IPS-20b (cell line): ENCODE data around the gene NUDT16.

Source experiments
- H3K27ac ChIP-seq: one replicate; pipeline ENCODE4 v1.5.1; 2013; ENCODE audit warnings: low read length
- H3K27me3 ChIP-seq: 2 replicates; pipeline ENCODE4 v1.6.1; 2013; ENCODE audit warnings: mild to moderate bottlenecking, low read length, inconsistent platforms; ENCODE audit not compliant: insufficient read depth
- H3K36me3 ChIP-seq: 2 replicates; pipeline ENCODE4 v1.6.1; 2013; ENCODE audit warnings: low read depth, mild to moderate bottlenecking, inconsistent platforms, low read length, moderate library complexity; ENCODE audit not compliant: insufficient read depth
- H3K4me1 ChIP-seq: 2 replicates; pipeline ENCODE4 v1.6.1; 2013; ENCODE audit warnings: mild to moderate bottlenecking, control low read depth, inconsistent platforms, low read length, moderate library complexity; ENCODE audit not compliant: insufficient read depth
- H3K4me3 ChIP-seq: 2 replicates; pipeline ENCODE4 v1.5.1; 2013; ENCODE audit warnings: mild to moderate bottlenecking, low read length, inconsistent platforms
- H3K9ac ChIP-seq: 2 replicates; pipeline ENCODE4 v1.6.1; 2013; ENCODE audit warnings: low read depth, mild to moderate bottlenecking, inconsistent platforms, low read length, moderate library complexity
- H3K9me3 ChIP-seq: 2 replicates; pipeline ENCODE4 v1.6.1; 2013; ENCODE audit warnings: mild to moderate bottlenecking, low read depth, low read length, inconsistent platforms; ENCODE audit not compliant: insufficient read depth

NUDT16 gene

GRCh38 chr3:131417751-131418150 lies 36.2 kb downstream of the NUDT16 start:
- Histone ChIP-seq H3K9ac (no peak overlapping the region), H3K27me3 (no peaks in the 10 kb centered on the region), H3K36me3 (no peaks in the 10 kb centered on the region), H3K27ac (no peak overlapping the region), H3K9me3 (peaks cover 6% of the 10 kb centered on the region; the same call in 1 of the 2 replicates), H3K4me1 (no peaks in the 10 kb centered on the region), H3K4me3 (no peak overlapping the region)

- Histone ChIP-seq H3K27me3 (no peaks in the 10 kb centered on the region), H3K36me3 (no peaks in the 10 kb centered on the region), H3K9ac (no peak overlapping the region), H3K9me3 (peaks cover 2% of the 10 kb centered on the region; the same call in 1 of the 2 replicates), H3K27ac (no peak overlapping the region), H3K4me1 (no peaks in the 10 kb centered on the region), H3K4me3 (no peak overlapping the region)
Observed at GRCh38 chr3:131421301-131421700, 39.7 kb downstream of the NUDT16 start.

- no peak overlapping the region for H3K4me3 ChIP-seq
- H3K9ac ChIP-seq, result no peak overlapping the region
- no peak overlapping the region for H3K27ac ChIP-seq
- H3K9me3 ChIP-seq, result no peaks in the 10 kb centered on the region
- no peaks in the 10 kb centered on the region for H3K27me3 ChIP-seq
- H3K36me3 ChIP-seq, result no peaks in the 10 kb centered on the region
- H3K4me1 ChIP-seq, result no peaks in the 10 kb centered on the region
Observed at GRCh38 chr3:131421957-131422498, 40.5 kb downstream of the NUDT16 start.

- Histone ChIP-seq H3K27me3 (no peaks in the 10 kb centered on the region), H3K9ac (no peak overlapping the region), H3K36me3 (no peaks in the 10 kb centered on the region), H3K9me3 (no peaks in the 10 kb centered on the region), H3K4me1 (no peaks in the 10 kb centered on the region), H3K4me3 (no peak overlapping the region), H3K27ac (no peak overlapping the region)
Observed at GRCh38 chr3:131427226-131427625, 45.7 kb downstream of the NUDT16 start.

- H3K27me3 ChIP-seq, result no peaks in the 10 kb centered on the region
- H3K4me1 ChIP-seq, result no peaks in the 10 kb centered on the region
Observed at GRCh38 chr3:131431754-131432153, 50.2 kb downstream of the NUDT16 start.

GRCh38 chr3:131432441-131432840 lies 50.9 kb downstream of the NUDT16 start:
- Histone ChIP-seq H3K9ac (no peak overlapping the region), H3K36me3 (no peaks in the 10 kb centered on the region), H3K27ac (no peak overlapping the region), H3K4me1 (no peaks in the 10 kb centered on the region), H3K4me3 (no peak overlapping the region), H3K27me3 (no peaks in the 10 kb centered on the region), H3K9me3 (no peaks in the 10 kb centered on the region)

More at GRCh38 chr3:131431754-131432153, 50.2 kb downstream of the NUDT16 start:
- Histone ChIP-seq H3K4me3 (no peak overlapping the region), H3K36me3 (no peaks in the 10 kb centered on the region), H3K9ac (no peak overlapping the region), H3K27ac (no peak overlapping the region), H3K9me3 (no peaks in the 10 kb centered on the region)

- no peak overlapping the region for H3K9ac ChIP-seq
- H3K36me3 ChIP-seq, result no peaks in the 10 kb centered on the region
- H3K9me3 ChIP-seq, result no peaks in the 10 kb centered on the region
- no peak overlapping the region for H3K27ac ChIP-seq
- no peaks in the 10 kb centered on the region for H3K27me3 ChIP-seq
- no peaks in the 10 kb centered on the region for H3K4me1 ChIP-seq
- no peak overlapping the region for H3K4me3 ChIP-seq
Observed at GRCh38 chr3:131435000-131435399, 53.4 kb downstream of the NUDT16 start.
